GM12892 (cell line): ENCODE measurements around the gene SHANK1.
"Not testable (repeated sequence)": the region's sequence is repeated elsewhere in the genome, so short reads cannot be mapped to it uniquely, and the experiment has no call there.

Experiments used
- POLR2A ChIP-seq: IDR thresholded peaks from 2 replicates; pipeline ENCODE4 v1.6.1; 2011; ENCODE audit warnings: low read depth, low read length, control low read depth
- POLR2AphosphoS5 ChIP-seq: IDR thresholded peaks from 2 replicates; pipeline ENCODE4 v1.6.1; 2011; ENCODE audit warnings: low read depth, low read length, control low read depth
- TAF1 ChIP-seq: IDR thresholded peaks from 2 replicates; pipeline ENCODE4 v1.6.1; 2011; ENCODE audit warnings: low read depth, mild to moderate bottlenecking, control low read depth, low read length, borderline replicate concordance

- not testable (repeated sequence) for TF ChIP-seq POLR2A, POLR2AphosphoS5, TAF1
Observed at GRCh38 chr19:50761501-50761900, 41.9 kb upstream of the SHANK1 start.
